ENCODE data around the gene ZBTB7B. TPM values are rescaled to one million over a fixed set of nuclear protein-coding genes. Genes with fewer than 3 reads are reported as not detected.

Gene ZBTB7B
- total and polyA plus RNA-seq, 2 donors from 2014 or later = 20.1 to 68.7 TPM

- no peak for TF ChIP-seq CTCF (IDR thresholded peaks at IDR 0.05; ENCODE audit: borderline replicate concordance, extremely low read depth, insufficient read depth)
- DNase-seq (peak; percentile 53 to 85 (median 79)), FAIRE-seq (no peak)
- no peaks in the 10 kb centered on the region for H3K9me3 ChIP-seq (ENCODE audit: control insufficient read depth in 2 of 3, insufficient read depth in 1 of 3, low read length in 3 of 3)
- H3K4me3 ChIP-seq (ENCODE audit: low read length in 3 of 3) = peak overlapping the region; percentile 56 to 76 (median 66)
- no peaks in the 10 kb centered on the region for H3K27me3 ChIP-seq (ENCODE audit: control insufficient read depth, insufficient read depth, low read length)
- intact Hi-C loops (cut with DNase I) = no loop called here
- no peaks in the 10 kb centered on the region for H3K36me3 ChIP-seq (ENCODE audit: control insufficient read depth in 2 of 3, insufficient read depth in 3 of 3, low read length in 3 of 3)
- H3K27ac ChIP-seq (ENCODE audit: low read depth in 2 of 2, low read length in 2 of 2) = peak overlapping the region; percentile 84 to 87
- H3K9ac ChIP-seq (ENCODE audit: low read length in 3 of 3) = peak overlapping the region; percentile 47 to 73 (median 60)
- H3K4me1 ChIP-seq (ENCODE audit: control insufficient read depth in 2 of 3, insufficient read depth in 2 of 3, low read depth in 1 of 3, low read length in 3 of 3) = peaks cover 2 to 18% (median 10%) of the 10 kb centered on the region in 3 donors
Observed at GRCh38 chr1:154999571-155000410, 2.8 kb upstream of the ZBTB7B start.

- FAIRE-seq = no peak
Observed at GRCh38 chr1:155000411-155000725, 2.2 kb upstream of the ZBTB7B start.

GRCh38 chr1:155000726-155001424, 1.7 kb upstream of the ZBTB7B start:
- Histone ChIP-seq H3K36me3 (ENCODE audit: control insufficient read depth in 2 of 3, insufficient read depth in 3 of 3, low read length in 3 of 3) (no peaks in the 10 kb centered on the region), H3K27ac (ENCODE audit: low read depth in 2 of 2, low read length in 2 of 2) (peak overlapping the region; percentile 97), H3K27me3 (ENCODE audit: control insufficient read depth, insufficient read depth, low read length) (no peaks in the 10 kb centered on the region), H3K4me1 (ENCODE audit: control insufficient read depth in 2 of 3, insufficient read depth in 2 of 3, low read depth in 1 of 3, low read length in 3 of 3) (peaks cover 2 to 24% (median 10%) of the 10 kb centered on the region in 3 donors), H3K9me3 (ENCODE audit: control insufficient read depth in 2 of 3, insufficient read depth in 1 of 3, low read length in 3 of 3) (no peaks in the 10 kb centered on the region), H3K4me3 (ENCODE audit: low read length in 3 of 3) (peak overlapping the region; percentile 59 to 90 (median 75)), H3K9ac (ENCODE audit: low read length in 3 of 3) (peak overlapping the region; percentile 20 to 97 (median 30))
- FAIRE-seq = no peak
- DNase-seq = peak; percentile 94 to 98 (median 97)
- TF ChIP-seq CTCF (IDR thresholded peaks at IDR 0.05; ENCODE audit: borderline replicate concordance, extremely low read depth, insufficient read depth) = peak; percentile 21
- intact Hi-C loops (cut with DNase I) = no loop called here

More at GRCh38 chr1:155000411-155000725, 2.2 kb upstream of the ZBTB7B start:
- peak overlapping the region; percentile 97 for H3K27ac ChIP-seq (ENCODE audit: low read depth in 2 of 2, low read length in 2 of 2)
- intact Hi-C loops (cut with DNase I) = no loop called here
- no peaks in the 10 kb centered on the region for H3K9me3 ChIP-seq (ENCODE audit: control insufficient read depth in 2 of 3, insufficient read depth in 1 of 3, low read length in 3 of 3)
- H3K4me3 ChIP-seq (ENCODE audit: low read length in 3 of 3) = peak overlapping the region; percentile 66 to 90 (median 76)
- no peaks in the 10 kb centered on the region for H3K27me3 ChIP-seq (ENCODE audit: control insufficient read depth, insufficient read depth, low read length)
- H3K4me1 ChIP-seq (ENCODE audit: control insufficient read depth in 2 of 3, insufficient read depth in 2 of 3, low read depth in 1 of 3, low read length in 3 of 3) = peaks cover 2 to 22% (median 10%) of the 10 kb centered on the region in 3 donors
- DNase-seq = peak in 2 of 5 donors; percentile 58 to 82
- H3K9ac ChIP-seq (ENCODE audit: low read length in 3 of 3) = peak overlapping the region; percentile 47 to 73 (median 60)
- TF ChIP-seq CTCF (IDR thresholded peaks at IDR 0.05; ENCODE audit: borderline replicate concordance, extremely low read depth, insufficient read depth) = no peak
- no peaks in the 10 kb centered on the region for H3K36me3 ChIP-seq (ENCODE audit: control insufficient read depth in 2 of 3, insufficient read depth in 3 of 3, low read length in 3 of 3)
